Stimulated activated CD4-positive, alpha-beta T cell treated with anti-CD3 and anti-CD28 coated beads, Interleukin-15, amount 100 ng/mL, for 1 hour (primary cell): ENCODE data around the gene NANOS2.
"Not testable (repeated sequence)": the region's sequence is repeated elsewhere in the genome, so short reads cannot be mapped to it uniquely, and the experiment has no call there.

ENCODE experiments used
- DNase-seq, 2 donors: peaks; one replicate each; pipeline ENCODE4 v3.0.0-alpha.2; 2020; ENCODE audit warnings: low read depth in 1 of 2, low spot score in 1 of 2

NANOS2 gene

GRCh38 chr19:45895983-45896599 lies 18.5 kb downstream of the NANOS2 start:
- not testable (repeated sequence) for DNase-seq

- DNase-seq, result no peak
These were observed 19.0 kb downstream of the NANOS2 start for GRCh38 chr19:45895519-45895972.

- no peak for DNase-seq
These were observed 23.7 kb downstream of the NANOS2 start for GRCh38 chr19:45890877-45891276.

DNA sequence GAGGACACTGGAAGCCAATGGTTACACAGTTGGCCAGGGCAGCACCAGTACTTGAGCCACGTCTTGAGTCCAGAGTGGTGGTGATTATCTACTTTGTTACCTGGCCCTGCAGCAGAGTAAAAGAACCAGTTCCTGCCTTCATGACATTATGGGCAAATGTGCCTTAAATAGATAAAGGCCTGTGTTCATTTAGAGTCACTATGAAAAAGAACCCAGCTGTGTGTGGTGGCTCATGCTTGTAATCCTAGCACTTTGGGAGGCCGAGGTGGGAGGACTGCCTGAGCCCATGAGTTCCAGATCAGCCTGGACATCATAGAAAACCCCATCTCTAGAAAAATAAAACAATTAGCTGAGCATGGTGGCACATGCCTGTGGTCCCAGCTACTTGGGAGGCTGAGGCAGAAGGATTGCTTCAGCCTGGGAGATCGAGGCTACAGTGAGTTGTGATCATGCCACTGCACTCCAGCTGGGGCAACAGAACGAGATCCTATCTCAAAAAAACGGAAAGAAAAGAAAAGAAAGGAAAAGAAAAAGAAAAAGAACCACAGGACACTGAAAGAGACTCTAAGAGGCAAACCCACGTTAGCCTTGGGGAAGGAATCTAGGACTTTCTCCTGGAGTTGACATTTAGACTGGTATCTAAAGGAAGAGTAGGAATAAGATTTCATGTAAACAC lies 25.2 kb downstream of the NANOS2 start:
- DNase-seq, result no peak

DNA sequence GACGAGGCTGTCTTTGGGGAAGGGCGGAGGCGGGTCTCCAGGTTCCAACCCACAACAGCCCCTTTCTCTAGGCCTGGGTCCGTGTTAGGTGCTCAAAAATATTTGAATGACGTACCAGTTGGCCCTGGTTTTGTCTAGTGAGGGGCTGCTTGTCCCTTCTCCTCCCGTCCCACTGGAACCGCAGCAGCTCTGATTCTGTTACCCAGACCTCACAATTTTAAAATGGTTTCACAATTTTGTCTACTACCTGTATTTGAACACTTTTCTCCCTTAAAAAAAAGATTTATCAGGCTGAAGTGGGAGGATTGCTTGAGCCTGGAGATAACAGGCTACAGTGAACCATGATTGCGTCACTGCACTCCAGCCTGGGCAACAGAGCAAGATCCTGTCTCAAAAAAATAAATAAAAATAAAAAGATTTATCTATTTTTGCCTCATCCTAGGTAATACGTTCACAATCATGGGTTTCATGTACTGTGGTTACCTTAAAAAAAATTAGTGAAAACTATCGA lies 27.3 kb downstream of the NANOS2 start:
- no peak for DNase-seq

DNA sequence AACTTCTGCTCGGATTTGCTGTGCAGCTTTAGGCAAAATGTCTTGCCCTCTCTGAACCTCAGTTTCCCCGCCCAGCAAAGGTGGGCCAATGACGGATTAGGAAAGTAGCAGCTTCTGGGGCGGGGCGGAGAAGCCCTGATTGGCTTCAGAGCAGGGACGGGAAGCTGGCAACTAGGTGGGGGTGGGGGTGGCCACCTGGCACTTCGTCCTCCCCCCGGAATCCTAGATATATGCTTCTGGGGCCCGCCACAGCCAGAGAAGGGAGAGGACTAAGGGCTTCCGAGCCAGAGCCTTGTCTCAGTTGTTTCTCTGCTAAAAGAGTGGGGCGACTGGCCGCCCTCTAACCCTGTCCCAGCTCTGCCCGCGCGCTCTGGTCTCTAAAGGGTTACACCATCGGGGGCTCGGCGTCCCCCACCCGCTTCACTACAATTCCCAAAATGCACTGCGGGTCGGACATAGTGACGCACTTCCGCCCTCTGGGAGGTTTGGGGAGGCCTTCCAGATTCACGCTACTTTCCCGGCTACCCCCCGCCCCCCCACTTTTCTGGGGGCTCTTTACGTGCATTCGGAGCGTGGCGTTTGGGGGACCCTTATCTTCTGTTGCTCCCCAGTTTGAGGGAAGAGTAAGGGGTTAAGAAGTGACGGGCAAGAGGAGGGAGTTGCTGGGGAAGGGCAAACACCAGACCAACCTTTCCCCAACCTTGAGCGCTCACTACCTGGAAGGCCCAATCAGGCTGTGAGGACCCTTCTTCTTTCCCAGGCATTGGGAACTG lies 28.0 kb downstream of the NANOS2 start:
- DNase-seq, result peak; percentile 74 to 77

- peak; percentile 76 to 80 for DNase-seq
These were observed 28.8 kb downstream of the NANOS2 start, which contains the start of gene IRF2BP1 for GRCh38 chr19:45885556-45886426. TSS of gene IRF2BP1 (minus strand) at chr19:45886141. CDS start at chr19:45885774, 367 bp downstream.

DNA sequence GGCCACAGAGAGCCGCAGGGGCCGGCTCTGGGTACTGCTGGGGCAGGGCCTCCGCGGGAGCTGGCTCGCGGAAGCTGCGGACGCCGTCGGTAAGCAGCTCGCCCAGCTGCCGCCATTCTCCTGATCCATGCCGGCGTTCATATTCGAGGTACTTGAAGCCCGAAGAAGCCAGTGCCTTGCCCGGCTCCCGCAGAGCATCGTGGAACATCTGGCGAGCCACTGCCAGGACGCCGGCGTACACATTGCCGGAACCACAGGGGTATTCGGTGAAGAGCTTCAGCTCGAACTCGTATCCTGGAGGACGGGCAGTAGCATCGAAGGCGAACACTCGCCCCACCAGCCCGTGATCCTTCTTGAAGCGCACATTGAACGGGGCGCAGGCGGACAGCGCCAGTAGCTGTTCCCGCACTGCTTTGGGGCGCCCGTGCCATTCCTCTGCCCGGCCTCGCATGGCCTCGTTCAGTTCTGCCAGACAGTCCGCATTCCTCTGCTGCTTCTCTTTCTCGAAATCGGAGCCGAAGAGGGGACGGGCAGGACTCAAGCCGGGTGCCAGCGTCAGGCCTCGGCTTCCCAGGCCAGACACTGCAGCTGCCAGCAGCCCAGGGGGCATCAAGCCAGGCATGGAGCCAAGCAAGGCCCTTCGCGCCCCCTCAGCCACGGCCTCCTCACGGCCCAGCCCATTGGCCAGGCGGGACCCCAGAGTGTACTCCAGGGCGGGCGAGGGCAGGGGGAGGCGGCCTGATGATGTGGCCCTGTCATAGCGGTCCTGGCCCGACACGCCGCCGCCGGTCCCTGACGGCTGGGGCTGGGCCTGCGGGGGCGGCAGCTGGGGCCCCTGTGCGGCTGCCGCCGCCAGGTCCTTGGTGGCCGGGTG lies 29.7 kb downstream of the NANOS2 start:
- no peak for DNase-seq

- no peak for DNase-seq
These were observed 30.5 kb downstream of the NANOS2 start for GRCh38 chr19:45883881-45884681.

DNA sequence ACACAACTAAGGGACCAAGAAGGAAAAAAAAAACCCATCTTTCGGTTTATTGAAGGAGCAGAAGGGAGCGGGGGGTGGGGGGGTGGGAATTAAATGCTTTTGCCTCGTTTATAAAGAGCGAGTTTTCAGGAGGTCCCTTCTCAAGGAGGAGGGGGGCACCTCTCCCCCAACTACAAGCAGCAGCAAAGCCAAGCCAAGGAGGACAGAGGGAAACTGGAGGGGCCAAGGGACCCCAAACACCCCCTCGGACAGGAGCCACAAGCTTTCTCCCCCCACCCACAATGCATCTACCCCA lies 31.0 kb downstream of the NANOS2 start:
- no peak for DNase-seq

GRCh38 chr19:45882652-45883585 lies 31.7 kb downstream of the NANOS2 start:
- DNase-seq, result peak; percentile 61 to 76

DNA sequence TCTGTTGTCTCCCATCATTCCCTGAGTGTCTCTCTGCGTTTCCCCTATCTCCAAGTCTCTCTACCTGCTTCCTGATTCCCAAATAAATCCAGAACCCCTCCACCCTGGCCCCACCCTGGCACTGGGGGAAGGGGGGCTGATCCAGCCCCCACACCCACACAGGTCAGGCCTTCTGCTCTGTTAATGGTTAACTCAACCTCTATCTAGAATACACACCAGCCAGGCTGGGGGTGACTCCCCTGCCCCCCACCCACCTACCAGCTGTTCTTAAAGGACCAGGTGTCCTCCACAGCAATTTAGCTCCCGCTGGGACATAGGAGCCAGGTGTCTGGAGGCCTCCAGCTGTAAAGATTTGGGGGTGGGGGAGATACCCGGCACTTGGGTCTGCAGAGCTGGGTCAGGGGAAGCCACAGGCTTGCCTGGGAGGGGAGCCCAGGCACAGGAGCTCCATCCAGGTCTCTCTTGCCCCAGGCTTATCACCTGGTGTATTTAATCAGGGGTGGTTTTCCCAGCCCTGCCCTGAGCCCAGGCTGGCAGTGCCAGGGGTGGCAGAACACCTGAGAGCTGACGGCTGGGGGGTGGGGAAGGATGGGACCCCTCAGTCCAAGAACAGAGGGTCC lies 32.6 kb downstream of the NANOS2 start:
- DNase-seq, result no peak

DNA sequence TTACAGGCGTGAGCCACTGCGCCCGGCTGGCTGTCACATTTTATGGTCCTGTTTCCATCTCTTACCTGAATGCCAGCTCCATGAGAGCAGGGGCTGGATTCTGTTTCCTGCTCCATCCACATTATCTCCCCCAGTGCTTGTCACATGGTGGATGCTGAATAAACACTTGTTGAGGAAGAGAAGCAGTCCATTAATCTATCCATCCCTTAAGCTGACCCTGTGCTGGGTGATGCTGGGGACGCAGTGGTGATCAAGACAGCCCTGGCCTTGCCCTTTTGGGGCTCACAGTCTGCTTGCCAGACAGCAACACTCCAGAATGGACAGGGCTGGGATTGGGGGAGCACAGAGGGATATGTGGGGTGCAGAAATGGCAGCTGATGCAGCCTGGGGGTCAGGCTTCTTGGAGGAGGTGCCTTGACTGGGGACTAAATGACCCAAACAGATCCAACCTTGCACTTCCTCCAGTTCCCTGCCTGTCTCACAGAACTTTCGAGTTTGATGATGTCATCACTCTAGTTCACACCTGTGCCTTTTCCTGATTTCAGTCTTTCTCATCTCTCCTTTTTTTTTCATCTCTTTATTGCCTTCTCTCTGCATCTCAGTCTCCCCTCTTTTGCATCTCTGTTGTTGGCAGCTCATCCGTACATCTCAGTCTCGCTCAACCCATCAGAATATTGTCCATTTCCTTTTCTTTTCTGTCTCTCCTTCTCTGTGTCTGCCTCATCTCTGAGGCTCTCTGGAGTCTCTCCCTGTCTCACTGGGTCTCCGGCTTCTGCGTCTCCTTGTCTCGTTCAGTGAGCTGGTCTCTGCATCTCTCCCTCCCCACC lies 33.3 kb downstream of the NANOS2 start:
- DNase-seq, result no peak

DNA sequence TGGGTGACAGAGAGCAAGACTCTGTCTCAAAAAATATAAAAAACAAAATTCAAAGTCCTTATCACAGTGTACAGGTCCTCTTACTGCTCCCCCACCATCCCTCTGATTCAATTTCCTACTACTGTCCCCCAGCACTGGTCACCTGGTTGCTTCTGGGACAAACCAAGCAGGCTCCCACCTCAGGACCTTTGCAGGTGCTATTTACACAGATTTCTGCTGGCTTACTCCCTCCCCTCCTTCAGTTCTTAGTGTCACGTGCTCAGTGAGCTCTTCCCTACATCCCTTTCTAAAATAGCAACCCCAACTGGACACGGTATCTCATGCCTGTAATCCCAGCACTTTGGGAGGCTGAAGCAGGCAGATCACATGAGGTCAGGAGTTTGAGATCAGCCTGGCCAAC lies 34.6 kb downstream of the NANOS2 start:
- DNase-seq, result no peak

- DNase-seq, result no peak
These were observed 35.5 kb downstream of the NANOS2 start for GRCh38 chr19:45879055-45879454.

GRCh38 chr19:45878043-45878794 lies 36.4 kb downstream of the NANOS2 start:
- no peak for DNase-seq
